Hepatocyte (in vitro differentiated cells): ENCODE measurements around the gene USH2A.

Experiments used
- EZH2 ChIP-seq: fragments of 200-600 bp; sonication (generic); IDR thresholded peaks from 2 replicates; pipeline ENCODE4 v1.6.1; 2016; ENCODE audit warnings: antibody characterized with exemption, mild to moderate bottlenecking, borderline replicate concordance
- EZH2phosphoT487 ChIP-seq: fragments of 200-600 bp; sonication (generic); IDR thresholded peaks from one replicate; pipeline ENCODE4 v1.6.1; 2018; ENCODE audit warnings: antibody characterized with exemption, mild to moderate bottlenecking, low read depth, moderate library complexity; ENCODE audit not compliant: unreplicated experiment, severe bottlenecking
- TF ChIP-seq, protein P1 (sequence below): fragments of 200-600 bp; sonication (generic); IDR thresholded peaks from 2 replicates; pipeline ENCODE4 v1.5.1; 2016; ENCODE audit warnings: antibody characterized with exemption, mild to moderate bottlenecking; ENCODE audit not compliant: poor library complexity

DNA sequence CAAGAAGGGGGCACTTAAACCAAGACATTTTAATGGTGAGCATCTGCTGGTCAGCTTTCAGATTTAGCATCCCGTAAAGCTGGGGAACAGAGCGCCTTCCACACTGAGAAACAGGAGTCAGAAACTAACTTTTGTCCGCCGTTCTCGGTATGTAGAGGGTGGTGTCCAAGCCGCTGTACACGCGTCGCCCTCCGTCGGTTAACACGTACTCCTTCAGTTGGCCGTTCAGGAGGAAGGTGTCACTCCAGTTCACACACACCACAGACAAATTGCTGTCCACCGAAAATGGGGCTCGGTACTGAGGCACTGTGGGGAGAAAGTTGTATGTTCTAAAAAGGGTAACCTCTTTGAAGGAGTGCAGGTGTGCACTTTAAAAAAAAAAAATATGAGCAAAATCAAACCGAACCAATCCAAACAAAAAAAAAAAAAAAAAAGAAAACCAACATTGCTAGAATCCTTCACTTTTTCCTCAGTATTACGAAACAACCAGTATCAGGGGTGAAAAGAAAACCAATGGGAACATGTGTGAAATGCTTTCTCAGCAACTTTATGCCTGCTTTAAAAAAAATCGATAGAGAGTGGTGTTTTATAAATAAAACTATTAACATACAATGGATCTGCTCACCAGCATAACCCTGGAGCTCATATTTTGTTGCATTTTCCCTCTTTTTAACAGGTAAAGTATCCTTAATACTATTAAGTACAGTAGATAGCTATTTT, 782.7 kb downstream of the USH2A start:
- TF ChIP-seq, protein P1, sequence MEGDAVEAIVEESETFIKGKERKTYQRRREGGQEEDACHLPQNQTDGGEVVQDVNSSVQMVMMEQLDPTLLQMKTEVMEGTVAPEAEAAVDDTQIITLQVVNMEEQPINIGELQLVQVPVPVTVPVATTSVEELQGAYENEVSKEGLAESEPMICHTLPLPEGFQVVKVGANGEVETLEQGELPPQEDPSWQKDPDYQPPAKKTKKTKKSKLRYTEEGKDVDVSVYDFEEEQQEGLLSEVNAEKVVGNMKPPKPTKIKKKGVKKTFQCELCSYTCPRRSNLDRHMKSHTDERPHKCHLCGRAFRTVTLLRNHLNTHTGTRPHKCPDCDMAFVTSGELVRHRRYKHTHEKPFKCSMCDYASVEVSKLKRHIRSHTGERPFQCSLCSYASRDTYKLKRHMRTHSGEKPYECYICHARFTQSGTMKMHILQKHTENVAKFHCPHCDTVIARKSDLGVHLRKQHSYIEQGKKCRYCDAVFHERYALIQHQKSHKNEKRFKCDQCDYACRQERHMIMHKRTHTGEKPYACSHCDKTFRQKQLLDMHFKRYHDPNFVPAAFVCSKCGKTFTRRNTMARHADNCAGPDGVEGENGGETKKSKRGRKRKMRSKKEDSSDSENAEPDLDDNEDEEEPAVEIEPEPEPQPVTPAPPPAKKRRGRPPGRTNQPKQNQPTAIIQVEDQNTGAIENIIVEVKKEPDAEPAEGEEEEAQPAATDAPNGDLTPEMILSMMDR = no peak
- TF ChIP-seq EZH2 (no peak), EZH2phosphoT487 (no peak)
